VCaP (cell line): ENCODE data around the gene TNS1.

Experiments used
- H3K27ac ChIP-seq: fragments of 450-650 bp; 2 replicates; pipeline ENCODE4 v1.5.1; 2017
- TF ChIP-seq, protein P1 (sequence below): fragments of 450-650 bp; conservative IDR thresholded peaks from 2 replicates; pipeline ENCODE4 v1.5.1; 2017; ENCODE audit warnings: mild to moderate bottlenecking, moderate library complexity

The TNS1 gene

DNA sequence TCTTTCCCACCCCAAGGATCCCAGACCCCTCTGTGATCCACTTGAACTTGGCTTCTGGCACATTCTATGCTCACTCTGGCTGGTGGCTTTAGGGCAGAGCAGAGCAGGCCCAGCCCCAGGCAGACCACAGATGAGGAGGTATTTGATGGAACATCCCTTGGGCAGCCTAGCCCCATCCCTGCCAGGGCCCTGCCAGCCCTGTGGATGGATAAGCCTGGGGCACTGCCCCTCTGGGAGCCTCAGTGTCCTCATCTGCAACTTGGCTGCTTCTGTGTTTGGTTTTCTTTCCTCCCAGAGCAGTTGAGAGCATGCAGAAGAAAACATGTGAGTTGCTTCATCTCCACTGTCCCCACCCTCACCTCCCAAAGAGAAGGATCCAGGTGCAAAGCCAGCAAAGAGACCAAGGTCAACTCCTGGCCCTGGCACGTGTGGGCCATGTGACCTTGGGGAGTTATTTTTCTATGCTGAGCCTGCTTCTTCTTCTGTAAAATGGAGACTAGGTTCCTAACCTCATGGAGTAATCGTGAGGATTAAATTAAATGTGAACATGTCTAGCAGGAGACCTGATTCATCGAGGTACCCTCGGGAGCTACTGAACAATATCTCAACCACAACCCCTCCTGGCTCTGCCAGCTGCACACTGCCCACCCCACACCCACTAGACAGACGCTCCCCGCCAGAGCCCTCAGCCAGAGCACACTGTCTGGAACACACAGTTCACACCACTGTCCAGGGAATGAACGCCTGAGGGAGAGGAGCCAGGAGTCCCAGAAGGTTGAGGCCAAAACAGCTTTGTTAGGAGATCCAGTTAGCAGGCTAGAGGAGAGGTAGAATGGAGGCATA lies 14.6 kb upstream of the TNS1 start:
- TF ChIP-seq, protein P1, sequence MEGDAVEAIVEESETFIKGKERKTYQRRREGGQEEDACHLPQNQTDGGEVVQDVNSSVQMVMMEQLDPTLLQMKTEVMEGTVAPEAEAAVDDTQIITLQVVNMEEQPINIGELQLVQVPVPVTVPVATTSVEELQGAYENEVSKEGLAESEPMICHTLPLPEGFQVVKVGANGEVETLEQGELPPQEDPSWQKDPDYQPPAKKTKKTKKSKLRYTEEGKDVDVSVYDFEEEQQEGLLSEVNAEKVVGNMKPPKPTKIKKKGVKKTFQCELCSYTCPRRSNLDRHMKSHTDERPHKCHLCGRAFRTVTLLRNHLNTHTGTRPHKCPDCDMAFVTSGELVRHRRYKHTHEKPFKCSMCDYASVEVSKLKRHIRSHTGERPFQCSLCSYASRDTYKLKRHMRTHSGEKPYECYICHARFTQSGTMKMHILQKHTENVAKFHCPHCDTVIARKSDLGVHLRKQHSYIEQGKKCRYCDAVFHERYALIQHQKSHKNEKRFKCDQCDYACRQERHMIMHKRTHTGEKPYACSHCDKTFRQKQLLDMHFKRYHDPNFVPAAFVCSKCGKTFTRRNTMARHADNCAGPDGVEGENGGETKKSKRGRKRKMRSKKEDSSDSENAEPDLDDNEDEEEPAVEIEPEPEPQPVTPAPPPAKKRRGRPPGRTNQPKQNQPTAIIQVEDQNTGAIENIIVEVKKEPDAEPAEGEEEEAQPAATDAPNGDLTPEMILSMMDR = no peak

DNA sequence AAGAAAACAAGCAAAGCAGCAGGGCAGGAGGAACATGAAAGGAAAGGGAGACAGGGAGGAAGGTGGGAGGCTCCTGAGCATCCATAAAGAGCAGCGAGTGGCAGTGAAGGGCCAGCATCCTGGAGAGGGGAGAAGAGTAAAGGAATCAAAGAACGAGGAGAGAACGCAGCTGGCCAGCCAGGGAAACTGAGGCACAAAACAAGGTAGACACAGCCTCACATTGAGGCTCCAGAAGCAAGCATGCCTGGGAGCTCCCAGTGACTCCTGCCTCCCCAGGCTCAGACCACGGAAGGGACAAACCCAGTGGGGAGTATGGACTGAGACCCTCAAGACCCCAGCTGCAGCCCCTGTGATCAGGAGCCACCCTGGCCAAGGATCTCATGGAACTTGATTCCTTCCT lies 14.0 kb upstream of the TNS1 start:
- no peak overlapping the region for H3K27ac ChIP-seq
- TF ChIP-seq, protein P1 = no peak

More for the DNA sequence above, 14.6 kb upstream of the TNS1 start:
- H3K27ac ChIP-seq = no peak overlapping the region

DNA sequence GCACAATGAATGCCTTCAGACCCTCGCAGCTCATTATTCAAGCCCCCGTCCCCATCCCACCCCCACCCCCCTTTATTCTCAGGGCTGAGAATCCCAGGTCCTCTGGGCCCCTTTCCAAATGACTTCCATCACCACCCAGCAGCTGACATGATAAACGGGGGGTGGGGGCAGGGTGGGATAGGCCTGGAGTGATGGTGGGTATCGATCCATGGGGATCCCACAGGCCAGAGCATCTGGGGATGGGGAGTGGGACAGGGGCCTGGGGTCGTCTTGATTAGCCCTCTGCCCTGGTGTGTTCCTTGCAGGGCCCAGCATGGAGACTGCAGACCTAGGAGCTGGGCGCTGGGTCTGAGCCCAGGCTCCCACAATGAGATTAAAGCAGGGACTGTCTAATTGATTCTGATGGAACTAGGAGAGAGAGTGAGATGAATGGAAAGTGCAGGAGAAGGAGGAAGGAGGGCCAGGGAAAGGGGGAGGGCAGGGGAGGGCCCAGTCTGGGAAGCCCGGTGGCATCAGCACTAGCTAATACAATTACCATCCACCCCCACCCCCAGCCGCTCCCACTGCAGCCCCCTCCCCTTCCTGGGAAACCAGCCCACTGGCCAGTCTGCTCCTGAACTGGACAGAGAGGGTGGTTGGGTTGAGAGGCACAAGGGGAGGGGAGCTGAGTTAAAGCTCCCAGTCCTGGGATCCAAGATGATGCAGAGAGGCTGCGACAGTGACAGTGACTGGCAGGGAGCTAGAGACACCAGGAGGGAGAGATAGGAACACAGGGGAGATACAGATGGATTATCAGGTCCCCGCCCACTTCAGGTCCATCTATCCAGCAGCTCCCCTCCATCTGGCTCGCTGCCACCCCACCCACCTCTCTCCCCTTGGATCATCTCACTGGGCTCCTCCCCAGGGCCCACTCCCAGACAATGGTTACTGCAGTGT lies 13.1 kb upstream of the TNS1 start:
- H3K27ac ChIP-seq = no peak overlapping the region
- TF ChIP-seq, protein P1 = no peak

DNA sequence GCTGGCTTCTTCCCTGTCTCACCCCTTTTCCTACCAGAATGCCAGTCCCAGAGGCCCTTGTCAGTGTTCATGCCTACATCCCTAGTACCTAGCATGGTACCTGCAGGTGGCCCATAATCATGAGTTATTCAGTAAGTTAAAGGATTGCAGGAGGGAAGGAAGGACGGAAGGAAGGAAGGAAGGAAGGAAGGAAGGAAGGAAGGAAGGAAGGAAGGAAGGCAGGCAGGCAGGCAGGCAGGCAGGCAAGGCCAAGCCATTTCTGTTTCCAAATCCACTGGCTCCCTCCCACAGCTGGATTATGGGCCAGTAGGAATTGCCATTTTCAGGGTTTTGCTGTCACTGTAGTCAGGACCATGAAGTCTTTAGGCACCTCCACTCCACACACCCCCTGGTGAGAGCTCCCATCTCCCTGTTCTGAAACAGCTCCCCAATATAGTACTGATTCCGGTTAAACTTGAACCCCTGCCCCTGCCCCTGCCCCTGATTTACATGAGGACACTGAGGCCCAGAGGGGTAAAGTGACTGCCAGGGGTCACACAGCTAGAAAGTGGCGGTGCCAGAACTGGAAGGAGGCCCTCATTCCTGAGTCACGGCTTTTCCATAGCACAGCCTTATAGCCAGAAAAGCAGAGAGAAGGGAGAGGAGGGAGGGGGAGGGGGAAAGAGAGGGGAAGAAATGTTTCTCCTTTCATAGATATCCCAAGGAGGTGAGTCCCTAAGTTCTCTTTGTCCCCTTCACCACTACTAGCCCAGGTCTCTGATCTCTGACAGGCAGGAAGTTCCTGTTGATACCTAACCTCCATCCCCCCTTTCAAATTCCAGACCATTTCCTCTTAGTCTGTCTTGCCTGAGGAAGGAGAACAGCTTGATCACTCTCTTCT lies 12.2 kb upstream of the TNS1 start:
- TF ChIP-seq, protein P1 = no peak
- no peak overlapping the region for H3K27ac ChIP-seq

- TF ChIP-seq, protein P1 = no peak
- H3K27ac ChIP-seq = no peak overlapping the region
These were observed 10.5 kb upstream of the TNS1 start for GRCh38 chr2:218013289-218013688.

DNA sequence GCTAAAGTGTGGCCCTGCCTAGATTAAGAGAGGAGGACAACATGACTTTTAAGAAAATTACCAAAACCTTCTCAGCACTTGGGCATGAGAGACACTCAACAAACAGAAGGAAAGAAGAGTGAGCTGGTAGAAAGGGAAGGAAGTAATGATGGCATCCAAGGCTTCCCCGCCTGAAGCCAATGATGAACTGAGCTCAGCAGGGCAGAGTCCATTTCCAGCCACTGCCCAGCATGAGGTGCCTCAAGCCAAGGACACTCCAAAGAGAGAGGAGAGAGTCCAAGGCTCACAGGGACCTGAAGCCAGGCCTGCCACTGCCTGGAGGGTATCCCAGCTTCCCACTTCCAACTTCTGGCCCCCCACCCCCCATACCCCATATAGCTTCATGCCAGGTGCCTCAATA lies 9.5 kb upstream of the TNS1 start:
- TF ChIP-seq, protein P1 = no peak
- H3K27ac ChIP-seq = no peak overlapping the region
